Endodermal cell (in vitro differentiated cells): Measurements from ENCODE around the gene ZBED2. TPM values are rescaled to one million over a fixed set of nuclear protein-coding genes. Genes with fewer than 3 reads are reported as not detected.

ENCODE experiments used
- DNase-seq: peaks from one replicate; pipeline ENCODE4 v3.0.0-alpha.2; 2017
- H3K27ac ChIP-seq: 2 replicates; pipeline ENCODE4 v1.5.1; 2013; ENCODE audit warnings: mild to moderate bottlenecking, low read depth, low read length, moderate library complexity
- H3K27me3 ChIP-seq: 2 replicates; pipeline ENCODE4 v1.6.1; 2013; ENCODE audit warnings: mild to moderate bottlenecking, low read length, moderate library complexity; ENCODE audit not compliant: insufficient read depth, control insufficient read depth, poor library complexity, severe bottlenecking
- H3K36me3 ChIP-seq: 2 replicates; pipeline ENCODE4 v1.7.0; 2013; ENCODE audit warnings: mild to moderate bottlenecking, low read length, moderate library complexity; ENCODE audit not compliant: control insufficient read depth, insufficient read depth
- H3K4me1 ChIP-seq: one replicate; pipeline ENCODE4 v1.7.0; 2013; ENCODE audit warnings: low read length; ENCODE audit not compliant: control insufficient read depth, insufficient read depth
- H3K4me3 ChIP-seq: 2 replicates; pipeline ENCODE4 v1.5.1; 2013; ENCODE audit warnings: mild to moderate bottlenecking, low read length, moderate library complexity
- H3K9ac ChIP-seq: 2 replicates; pipeline ENCODE4 v1.6.1; 2013; ENCODE audit warnings: mild to moderate bottlenecking, low read length, moderate library complexity; ENCODE audit not compliant: poor library complexity, severe bottlenecking; ENCODE audit errors: extremely low read depth
- H3K9me3 ChIP-seq: 2 replicates; pipeline ENCODE4 v1.6.1; 2013; ENCODE audit warnings: mild to moderate bottlenecking, low read length, moderate library complexity; ENCODE audit not compliant: control insufficient read depth
- H3K27ac Mint-ChIP-seq: 2 replicates; pipeline ENCODE4 v1.8.0; 2020; ENCODE audit warnings: mixed read lengths
- H3K27me3 Mint-ChIP-seq: 2 replicates; pipeline ENCODE4 v1.8.0; 2021; ENCODE audit warnings: mild to moderate bottlenecking, mixed read lengths; ENCODE audit not compliant: insufficient read depth
- H3K36me3 Mint-ChIP-seq: 2 replicates; pipeline ENCODE4 v1.8.0; 2020; ENCODE audit warnings: low read depth, mixed read lengths
- H3K4me1 Mint-ChIP-seq: 2 replicates; pipeline ENCODE4 v1.8.0; 2020; ENCODE audit warnings: mixed read lengths
- H3K4me3 Mint-ChIP-seq: 2 replicates; pipeline ENCODE4 v1.8.0; 2020; ENCODE audit warnings: mild to moderate bottlenecking, moderate library complexity, mixed read lengths
- H3K9me3 Mint-ChIP-seq: 2 replicates; pipeline ENCODE4 v1.8.0; 2020; ENCODE audit warnings: mild to moderate bottlenecking, mixed read lengths
- WGBS, 2 experiments: methylation state at CpG; one replicate each; pipeline versions ENCODE4 v1.1.5 to v1.1.7; 2013; ENCODE audit warnings: missing lambda C conversion rate in 2 of 2, mixed read lengths in 1 of 2; ENCODE audit not compliant: insufficient coverage in 1 of 2, insufficient read length in 1 of 2; 5-methylcytosine and 5-hydroxymethylcytosine counted together
- total RNA-seq, 2 donors: library from RNA; stranded (reverse); fragmentation: NEBNext Ultra II Directional in 1 of 2; extraction: Animal tissue kit (Norgen Biotek cat#: 25700) in 1 of 2; gene quantifications; 2 replicates in 1 of 2; 3 replicates in 1 of 2; pipeline ENCODE4 v1.2.1, GENCODE V29; 2021
- TF ChIP-seq, protein P1 (sequence below): fragments of 200-600 bp; sonication (generic); conservative IDR thresholded peaks from 2 replicates; pipeline ENCODE4 v1.5.0; 2021; ENCODE audit warnings: antibody characterized with exemption, mild to moderate bottlenecking

ZBED2 gene
- total RNA-seq, 2 donors from 2014 or later: not detected

DNA sequence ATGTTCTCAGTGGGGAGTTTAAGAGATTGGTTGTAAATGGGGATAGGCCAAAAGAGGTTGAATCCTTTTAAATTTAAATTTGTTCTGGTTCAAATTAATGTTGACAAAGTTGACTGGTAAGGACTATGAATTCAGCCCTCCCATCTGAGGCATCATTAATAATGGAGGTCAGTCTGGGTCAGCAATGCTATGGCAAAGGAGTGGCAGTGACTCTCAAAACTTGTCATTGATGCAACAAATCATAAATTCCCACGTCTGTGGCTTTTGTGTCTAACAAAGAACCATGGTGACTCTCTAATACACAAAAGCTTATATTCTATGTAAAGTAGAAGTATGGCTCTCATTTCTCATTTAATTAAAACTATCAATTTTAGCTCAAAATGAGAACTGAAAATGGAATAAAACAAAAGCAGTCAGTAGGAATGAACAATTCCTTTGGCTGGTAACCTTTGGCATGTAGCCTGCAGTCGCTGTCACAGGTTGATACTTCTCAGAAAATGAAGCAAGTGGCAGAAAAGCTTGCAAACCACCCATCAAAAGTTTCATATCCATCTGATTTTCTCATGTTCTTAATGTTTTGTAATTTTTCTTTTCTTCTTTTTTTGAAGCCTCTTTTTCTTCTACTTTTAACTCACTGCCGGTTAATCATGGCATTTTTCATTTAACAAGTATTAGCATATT lies 12.2 kb upstream of the ZBED2 start:
- no peak overlapping the region for H3K27ac Mint-ChIP-seq
- H3K36me3 ChIP-seq: no peaks in the 10 kb centered on the region

DNA sequence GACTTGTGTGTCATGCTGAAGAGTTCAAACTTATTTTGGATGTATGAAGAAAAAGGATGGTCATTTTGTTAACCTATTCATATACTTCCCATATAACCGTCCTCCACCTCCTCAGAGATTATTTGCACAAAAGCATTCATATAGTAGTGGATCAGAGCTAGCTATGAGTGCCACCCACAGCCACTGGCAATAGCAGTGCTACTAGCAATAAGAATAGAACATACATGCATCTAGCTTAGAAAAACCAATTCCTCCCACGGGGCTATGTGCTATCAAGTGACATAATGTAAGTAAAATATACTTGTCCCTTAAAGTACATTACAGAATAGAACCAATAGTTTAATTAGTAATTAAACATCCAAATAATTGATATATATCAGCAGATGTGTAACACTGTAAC lies 10.3 kb upstream of the ZBED2 start:
- H3K27ac Mint-ChIP-seq: no peak overlapping the region
- Histone ChIP-seq H3K4me1 (no peaks in the 10 kb centered on the region), H3K9ac (no peak overlapping the region), H3K36me3 (no peaks in the 10 kb centered on the region), H3K27me3 (no peaks in the 10 kb centered on the region), H3K4me3 (no peak overlapping the region), H3K9me3 (no peaks in the 10 kb centered on the region), H3K27ac (no peak overlapping the region)
- TF ChIP-seq, protein P1, sequence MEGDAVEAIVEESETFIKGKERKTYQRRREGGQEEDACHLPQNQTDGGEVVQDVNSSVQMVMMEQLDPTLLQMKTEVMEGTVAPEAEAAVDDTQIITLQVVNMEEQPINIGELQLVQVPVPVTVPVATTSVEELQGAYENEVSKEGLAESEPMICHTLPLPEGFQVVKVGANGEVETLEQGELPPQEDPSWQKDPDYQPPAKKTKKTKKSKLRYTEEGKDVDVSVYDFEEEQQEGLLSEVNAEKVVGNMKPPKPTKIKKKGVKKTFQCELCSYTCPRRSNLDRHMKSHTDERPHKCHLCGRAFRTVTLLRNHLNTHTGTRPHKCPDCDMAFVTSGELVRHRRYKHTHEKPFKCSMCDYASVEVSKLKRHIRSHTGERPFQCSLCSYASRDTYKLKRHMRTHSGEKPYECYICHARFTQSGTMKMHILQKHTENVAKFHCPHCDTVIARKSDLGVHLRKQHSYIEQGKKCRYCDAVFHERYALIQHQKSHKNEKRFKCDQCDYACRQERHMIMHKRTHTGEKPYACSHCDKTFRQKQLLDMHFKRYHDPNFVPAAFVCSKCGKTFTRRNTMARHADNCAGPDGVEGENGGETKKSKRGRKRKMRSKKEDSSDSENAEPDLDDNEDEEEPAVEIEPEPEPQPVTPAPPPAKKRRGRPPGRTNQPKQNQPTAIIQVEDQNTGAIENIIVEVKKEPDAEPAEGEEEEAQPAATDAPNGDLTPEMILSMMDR: no peak
- no peaks in the 10 kb centered on the region for H3K36me3 Mint-ChIP-seq
- no peaks in the 10 kb centered on the region for H3K9me3 Mint-ChIP-seq
- 100% methylated on average over 1 of the region's 2 CpGs; no CpG with 5 or more reads in 1 of the 2 experiments for WGBS, 2 experiments
- no peaks in the 10 kb centered on the region for H3K4me1 Mint-ChIP-seq
- no peak overlapping the region for H3K4me3 Mint-ChIP-seq
- no peak for DNase-seq
- H3K27me3 Mint-ChIP-seq: no peaks in the 10 kb centered on the region

More for the DNA sequence above, 12.2 kb upstream of the ZBED2 start:
- Mint-ChIP-seq H3K4me3 (no peak overlapping the region), H3K4me1 (no peaks in the 10 kb centered on the region), H3K27me3 (no peaks in the 10 kb centered on the region), H3K36me3 (no peaks in the 10 kb centered on the region), H3K9me3 (no peaks in the 10 kb centered on the region)
- no peak overlapping the region for H3K4me3 ChIP-seq
- no peaks in the 10 kb centered on the region for H3K27me3 ChIP-seq
- no peak for DNase-seq
- no peaks in the 10 kb centered on the region for H3K9me3 ChIP-seq
- H3K9ac ChIP-seq: no peak overlapping the region
- H3K27ac ChIP-seq: peak overlapping the region; percentile 58
- H3K4me1 ChIP-seq: no peaks in the 10 kb centered on the region
- TF ChIP-seq, protein P1: no peak
- WGBS, 2 experiments: 90 to 91% methylated on average over 2 to 3 of the region's 3 CpGs

DNA sequence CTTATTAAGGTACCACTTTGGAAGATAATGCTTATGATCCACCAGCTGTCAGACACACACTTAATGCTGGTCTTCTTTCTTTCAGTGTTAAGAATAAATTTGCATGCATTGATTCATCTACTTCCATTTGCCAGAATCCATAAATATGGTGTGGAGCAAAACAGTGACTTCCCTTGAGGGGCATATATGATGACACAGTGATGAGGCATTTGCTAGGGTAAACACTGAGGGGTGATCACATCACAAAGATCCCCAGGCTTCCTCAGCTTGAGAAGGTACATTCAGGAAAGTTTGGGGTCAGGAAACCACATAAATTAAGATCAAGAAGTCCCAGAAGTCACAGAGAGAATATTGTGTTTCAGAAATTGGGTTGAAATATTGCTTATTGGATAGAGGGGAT lies 9.9 kb upstream of the ZBED2 start:
- H3K9me3 ChIP-seq: no peaks in the 10 kb centered on the region
- H3K4me3 Mint-ChIP-seq: no peak overlapping the region
- H3K4me1 Mint-ChIP-seq: no peaks in the 10 kb centered on the region
- H3K4me1 ChIP-seq: no peaks in the 10 kb centered on the region
- no peaks in the 10 kb centered on the region for H3K9me3 Mint-ChIP-seq
- H3K27ac Mint-ChIP-seq: no peak overlapping the region
- H3K36me3 ChIP-seq: no peaks in the 10 kb centered on the region
- no peak overlapping the region for H3K27ac ChIP-seq
- H3K27me3 ChIP-seq: no peaks in the 10 kb centered on the region
- H3K9ac ChIP-seq: no peak overlapping the region
- no peaks in the 10 kb centered on the region for H3K27me3 Mint-ChIP-seq
- H3K36me3 Mint-ChIP-seq: no peaks in the 10 kb centered on the region
- TF ChIP-seq, protein P1: no peak
- DNase-seq: no peak
- H3K4me3 ChIP-seq: no peak overlapping the region
